ENCODE results near the gene PDE3A.
"Not testable (repeated sequence)": the region's sequence is repeated elsewhere in the genome, so short reads cannot be mapped to it uniquely, and the experiment has no call there.

PDE3A gene

GRCh38 chr12:20505056-20505455, 136.7 kb downstream of the PDE3A start:
- no peak for DNase-seq

GRCh38 chr12:20507056-20507455, 138.7 kb downstream of the PDE3A start:
- no peak for DNase-seq

GRCh38 chr12:20507711-20508110, 139.4 kb downstream of the PDE3A start:
- DNase-seq: no peak

- no peak for DNase-seq
Observed at GRCh38 chr12:20508359-20508758, 140.0 kb downstream of the PDE3A start.

GRCh38 chr12:20508962-20509361, 140.6 kb downstream of the PDE3A start:
- DNase-seq: no peak

GRCh38 chr12:20510811-20511210, 142.5 kb downstream of the PDE3A start:
- DNase-seq: no peak

GRCh38 chr12:20513189-20513588, 144.9 kb downstream of the PDE3A start:
- no peak for DNase-seq

GRCh38 chr12:20514598-20514997, 146.3 kb downstream of the PDE3A start:
- DNase-seq: no peak

- DNase-seq: no peak
Observed at GRCh38 chr12:20520532-20520931, 152.2 kb downstream of the PDE3A start.

GRCh38 chr12:20523658-20524057, 155.3 kb downstream of the PDE3A start:
- DNase-seq: no peak

GRCh38 chr12:20524113-20524512, 155.8 kb downstream of the PDE3A start:
- no peak for DNase-seq

- DNase-seq: no peak
Observed at GRCh38 chr12:20525064-20525610, 156.8 kb downstream of the PDE3A start.

GRCh38 chr12:20527417-20528163, 159.3 kb downstream of the PDE3A start:
- no peak for DNase-seq

GRCh38 chr12:20528208-20528607, 159.9 kb downstream of the PDE3A start:
- DNase-seq: no peak

GRCh38 chr12:20546267-20546666, 177.9 kb downstream of the PDE3A start:
- no peak for DNase-seq

- DNase-seq: no peak
Observed at GRCh38 chr12:20547816-20548575, 179.7 kb downstream of the PDE3A start.

- DNase-seq: no peak
Observed at GRCh38 chr12:20548611-20549010, 180.3 kb downstream of the PDE3A start.

GRCh38 chr12:20549108-20549719, 180.9 kb downstream of the PDE3A start:
- no peak for DNase-seq

GRCh38 chr12:20551742-20552442, 183.6 kb downstream of the PDE3A start:
- not testable (repeated sequence) for DNase-seq

GRCh38 chr12:20552586-20552985, 184.2 kb downstream of the PDE3A start:
- not testable (repeated sequence) for DNase-seq

- DNase-seq: no peak
Observed at GRCh38 chr12:20555015-20555414, 186.7 kb downstream of the PDE3A start.

- no peak for DNase-seq
Observed at GRCh38 chr12:20555771-20556170, 187.4 kb downstream of the PDE3A start.

GRCh38 chr12:20557096-20557495, 188.8 kb downstream of the PDE3A start:
- no peak for DNase-seq
